Prostate gland (tissue), 2 donors: ENCODE measurements around the gene HTD2. TPM values are rescaled to one million over a fixed set of nuclear protein-coding genes. Genes with fewer than 3 reads are reported as not detected.

Experiments
- DNase-seq: peaks from one replicate; pipeline ENCODE4 v3.0.0-alpha.2; 2019; ENCODE audit warnings: low spot score
- H3K27ac ChIP-seq, 2 donors: fragments of 200-600 bp; sonication (generic); 2 replicates each; pipeline ENCODE4 v1.5.1; 2017 to 2019
- H3K27me3 ChIP-seq: fragments of 200-600 bp; sonication (generic); replicated peaks from 2 replicates; pipeline ENCODE4 v1.5.1; 2019; ENCODE audit not compliant: insufficient read depth
- H3K36me3 ChIP-seq, 2 donors: fragments of 200-600 bp; sonication (generic); 1 replicate in 1 of 2; 2 replicates in 1 of 2; pipeline versions ENCODE4 v1.5.1 to v1.8.1; 2017 to 2019
- H3K4me1 ChIP-seq: fragments of 200-600 bp; sonication (generic); replicated peaks from 2 replicates; pipeline ENCODE4 v1.5.1; 2019
- H3K4me3 ChIP-seq, 2 donors: fragments of 200-600 bp; sonication (generic); 2 replicates each; pipeline ENCODE4 v1.5.1; 2017 to 2019
- H3K9me3 ChIP-seq: fragments of 200-600 bp; sonication (generic); 2 replicates; pipeline ENCODE4 v1.5.1; 2017
- POLR2A ChIP-seq: fragments of 450-650 bp; IDR thresholded peaks from one replicate; pipeline ENCODE4 v1.6.1; 2016; ENCODE audit warnings: antibody characterized with exemption, mild to moderate bottlenecking
- POLR2AphosphoS5 ChIP-seq: sonication (generic); formaldehyde crosslinking; IDR thresholded peaks from one replicate; pipeline ENCODE4 v1.6.1; 2017; ENCODE audit warnings: antibody characterized with exemption
- WGBS: methylation state at CpG from one replicate; pipeline ENCODE4 v1.1.5; 2018; 5-methylcytosine and 5-hydroxymethylcytosine counted together
- intact Hi-C: fragments of 100-400 bp; cut with DNase I; formaldehyde crosslinking; loops from one replicate; pipeline ENCODE4 v1.14.2; 2022
- total RNA-seq, 2 donors: library from RNA; depleted of rRNA; stranded (reverse); fragments of >200 nt; gene quantifications; one replicate each; pipeline ENCODE4 v1.1.0, GENCODE V29; 2016
- TF ChIP-seq, protein P1 (sequence below), 4 experiments: fragments of 200-600 bp in 2 of 4; fragments of 450-650 bp in 2 of 4; sonication (generic) in 2 of 4; IDR thresholded peaks; 1 replicate in 3 of 4; 2 replicates in 1 of 4; pipeline ENCODE4 v1.5.1; 2016 to 2019; ENCODE audit warnings: antibody characterized with exemption in 4 of 4, mild to moderate bottlenecking in 2 of 4, moderate library complexity in 2 of 4

HTD2 gene
- total RNA-seq, 2 donors from 2014 or later, result 15.4 to 17.1 TPM

- peaks cover under 1 to 4% of the 10 kb centered on the region in 2 donors for H3K36me3 ChIP-seq
- no peak for DNase-seq
- no peak overlapping the region for H3K27ac ChIP-seq
- no peak overlapping the region for H3K4me3 ChIP-seq
- no peaks in the 10 kb centered on the region for H3K27me3 ChIP-seq
- TF ChIP-seq, protein P1, sequence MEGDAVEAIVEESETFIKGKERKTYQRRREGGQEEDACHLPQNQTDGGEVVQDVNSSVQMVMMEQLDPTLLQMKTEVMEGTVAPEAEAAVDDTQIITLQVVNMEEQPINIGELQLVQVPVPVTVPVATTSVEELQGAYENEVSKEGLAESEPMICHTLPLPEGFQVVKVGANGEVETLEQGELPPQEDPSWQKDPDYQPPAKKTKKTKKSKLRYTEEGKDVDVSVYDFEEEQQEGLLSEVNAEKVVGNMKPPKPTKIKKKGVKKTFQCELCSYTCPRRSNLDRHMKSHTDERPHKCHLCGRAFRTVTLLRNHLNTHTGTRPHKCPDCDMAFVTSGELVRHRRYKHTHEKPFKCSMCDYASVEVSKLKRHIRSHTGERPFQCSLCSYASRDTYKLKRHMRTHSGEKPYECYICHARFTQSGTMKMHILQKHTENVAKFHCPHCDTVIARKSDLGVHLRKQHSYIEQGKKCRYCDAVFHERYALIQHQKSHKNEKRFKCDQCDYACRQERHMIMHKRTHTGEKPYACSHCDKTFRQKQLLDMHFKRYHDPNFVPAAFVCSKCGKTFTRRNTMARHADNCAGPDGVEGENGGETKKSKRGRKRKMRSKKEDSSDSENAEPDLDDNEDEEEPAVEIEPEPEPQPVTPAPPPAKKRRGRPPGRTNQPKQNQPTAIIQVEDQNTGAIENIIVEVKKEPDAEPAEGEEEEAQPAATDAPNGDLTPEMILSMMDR (IDR thresholded peaks at IDR 0.05), result no peak
- no peak for TF ChIP-seq POLR2AphosphoS5
- TF ChIP-seq POLR2A, result no peak
- H3K9me3 ChIP-seq, result no peaks in the 10 kb centered on the region
- no peaks in the 10 kb centered on the region for H3K4me1 ChIP-seq
- intact Hi-C loops, result loop anchor here (5.0 kb wide), 1 partner anchor 91 kb away; no protein-coding TSS in a partner anchor
- WGBS, result 94% methylated on average over 7 of the region's 7 CpGs
These were observed 15.5 kb downstream of the HTD2 start for GRCh38 chr3:58321791-58322190.

GRCh38 chr3:58322793-58323192 lies 16.5 kb downstream of the HTD2 start:
- H3K36me3 ChIP-seq, result no peaks in the 10 kb centered on the region
- no peak for TF ChIP-seq POLR2AphosphoS5
- H3K27ac ChIP-seq, result no peak overlapping the region
- H3K9me3 ChIP-seq, result no peaks in the 10 kb centered on the region
- H3K4me1 ChIP-seq, result no peaks in the 10 kb centered on the region
- 44% methylated on average over 1 of the region's 1 CpG for WGBS
- H3K27me3 ChIP-seq, result no peaks in the 10 kb centered on the region
- no peak for DNase-seq
- no peak overlapping the region for H3K4me3 ChIP-seq
- intact Hi-C loops, result loop anchor here (5.0 kb wide), 1 partner anchor 90 kb away; no protein-coding TSS in a partner anchor

DNA sequence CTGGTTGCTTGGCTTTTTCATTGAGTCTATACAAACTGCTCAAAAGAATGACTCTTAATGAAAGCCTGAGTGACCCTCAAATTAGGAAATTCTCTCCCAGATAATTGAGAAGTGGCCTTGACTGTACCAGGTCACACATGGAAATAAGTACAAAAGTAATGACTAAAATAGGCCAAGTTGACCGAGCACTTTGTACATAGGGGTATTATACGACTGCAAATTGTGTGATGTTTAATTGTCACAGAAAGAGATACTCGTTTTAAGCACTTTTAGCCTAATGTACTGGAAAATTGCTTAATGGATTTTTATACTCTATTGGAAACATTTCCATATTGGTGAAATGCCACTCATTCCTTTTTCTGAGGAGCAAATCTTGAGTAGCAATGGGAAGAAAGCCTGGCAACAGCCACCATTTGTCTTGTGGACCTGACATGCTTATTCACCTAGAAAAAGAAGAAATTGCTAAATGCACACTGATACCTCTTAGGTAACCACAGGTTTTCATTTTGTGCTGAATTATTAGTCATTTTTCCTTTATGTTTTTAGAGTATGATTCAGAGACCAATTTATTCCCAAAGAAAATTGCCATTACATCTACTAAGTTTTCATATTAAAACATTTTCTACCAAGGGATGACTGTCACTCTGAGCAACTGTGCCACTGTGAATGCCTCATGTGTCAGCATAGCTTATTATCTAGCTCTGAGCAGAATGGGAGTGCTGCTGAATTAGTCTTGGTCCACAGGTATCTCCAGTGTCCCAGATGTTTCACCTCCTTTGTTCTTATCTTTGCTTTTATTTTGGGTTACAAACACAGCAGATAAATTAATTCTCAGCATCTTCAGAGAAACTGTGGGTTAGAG lies 17.4 kb downstream of the HTD2 start:
- Histone ChIP-seq H3K27me3 (no peaks in the 10 kb centered on the region), H3K36me3 (no peaks in the 10 kb centered on the region), H3K9me3 (no peaks in the 10 kb centered on the region), H3K4me3 (no peak overlapping the region), H3K4me1 (no peaks in the 10 kb centered on the region), H3K27ac (no peak overlapping the region)
- DNase-seq, result no peak
- intact Hi-C loops, result loop anchor here (5.0 kb wide), 1 partner anchor 89 kb away; no protein-coding TSS in a partner anchor
- WGBS, result 80% methylated on average over 3 of the region's 3 CpGs
- TF ChIP-seq, protein P1 (IDR thresholded peaks at IDR 0.05), result no peak
- TF ChIP-seq POLR2AphosphoS5 (no peak), POLR2A (no peak)

GRCh38 chr3:58324391-58325390 lies 18.4 kb downstream of the HTD2 start:
- DNase-seq, result no peak
- H3K4me1 ChIP-seq, result no peaks in the 10 kb centered on the region
- no peaks in the 10 kb centered on the region for H3K27me3 ChIP-seq
- H3K9me3 ChIP-seq, result no peaks in the 10 kb centered on the region
- no peak overlapping the region for H3K27ac ChIP-seq
- TF ChIP-seq POLR2AphosphoS5 (no peak), POLR2A (no peak)
- TF ChIP-seq, protein P1 (IDR thresholded peaks at IDR 0.05), result no peak
- intact Hi-C loops, result loop anchor here (5.0 kb wide), 1 partner anchor 88 kb away; no protein-coding TSS in a partner anchor
- no peak overlapping the region for H3K4me3 ChIP-seq
- no peaks in the 10 kb centered on the region for H3K36me3 ChIP-seq
- 57% methylated on average over 7 of the region's 7 CpGs for WGBS

DNA sequence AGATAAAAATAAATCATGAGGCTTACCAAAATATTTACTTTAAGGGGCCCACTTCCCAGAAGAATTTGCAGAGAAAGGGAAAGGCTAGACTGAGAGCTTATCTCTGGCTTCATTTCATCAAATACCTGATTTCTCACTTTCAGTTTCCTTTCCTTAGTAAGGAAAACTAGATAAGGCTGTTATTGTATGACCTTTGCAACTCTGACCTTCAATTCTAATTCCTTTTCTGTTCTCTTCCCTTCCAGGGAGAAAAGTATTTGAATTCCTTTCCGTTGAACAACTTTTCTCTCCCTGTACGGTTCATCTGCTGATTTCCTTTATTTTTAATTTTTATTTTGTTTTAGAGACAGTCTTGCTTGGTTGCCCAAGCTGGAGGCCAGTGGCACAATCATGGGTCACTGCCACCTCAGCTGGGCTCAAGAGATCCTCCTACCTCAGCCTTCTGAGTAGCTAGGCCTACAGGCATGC lies 19.2 kb downstream of the HTD2 start:
- no peak for DNase-seq
- intact Hi-C loops, result no loop called here
- no peak overlapping the region for H3K27ac ChIP-seq
- no peaks in the 10 kb centered on the region for H3K36me3 ChIP-seq
- no peaks in the 10 kb centered on the region for H3K27me3 ChIP-seq
- H3K4me1 ChIP-seq, result no peaks in the 10 kb centered on the region
- H3K4me3 ChIP-seq, result no peak overlapping the region
- WGBS, result 51% methylated on average over 2 of the region's 2 CpGs
- H3K9me3 ChIP-seq, result no peaks in the 10 kb centered on the region
- TF ChIP-seq, protein P1 (IDR thresholded peaks at IDR 0.05), result no peak
- TF ChIP-seq POLR2A (no peak), POLR2AphosphoS5 (no peak)
